Glomerular visceral epithelial cell (primary cell): ENCODE results near the gene APOD.

Source experiments
- DNase-seq: peaks from one replicate; pipeline ENCODE4 v3.0.0-alpha.2; 2016; ENCODE audit errors: extremely low spot score

Gene APOD

GRCh38 chr3:195526492-195526891 is 57.2 kb downstream of the APOD start:
- DNase-seq: no peak

- DNase-seq: no peak
Measured at GRCh38 chr3:195524171-195524896, 59.4 kb downstream of the APOD start.

GRCh38 chr3:195522254-195523023 is 61.3 kb downstream of the APOD start:
- DNase-seq: peak; percentile 36
